ENCODE results near the gene G2E3.
"Not testable (repeated sequence)": the region's sequence is repeated elsewhere in the genome, so short reads cannot be mapped to it uniquely, and the experiment has no call there.

G2E3 gene

GRCh38 chr14:30525833-30526232 lies 33.1 kb upstream of the G2E3 start:
- TF ChIP-seq, protein P1, sequence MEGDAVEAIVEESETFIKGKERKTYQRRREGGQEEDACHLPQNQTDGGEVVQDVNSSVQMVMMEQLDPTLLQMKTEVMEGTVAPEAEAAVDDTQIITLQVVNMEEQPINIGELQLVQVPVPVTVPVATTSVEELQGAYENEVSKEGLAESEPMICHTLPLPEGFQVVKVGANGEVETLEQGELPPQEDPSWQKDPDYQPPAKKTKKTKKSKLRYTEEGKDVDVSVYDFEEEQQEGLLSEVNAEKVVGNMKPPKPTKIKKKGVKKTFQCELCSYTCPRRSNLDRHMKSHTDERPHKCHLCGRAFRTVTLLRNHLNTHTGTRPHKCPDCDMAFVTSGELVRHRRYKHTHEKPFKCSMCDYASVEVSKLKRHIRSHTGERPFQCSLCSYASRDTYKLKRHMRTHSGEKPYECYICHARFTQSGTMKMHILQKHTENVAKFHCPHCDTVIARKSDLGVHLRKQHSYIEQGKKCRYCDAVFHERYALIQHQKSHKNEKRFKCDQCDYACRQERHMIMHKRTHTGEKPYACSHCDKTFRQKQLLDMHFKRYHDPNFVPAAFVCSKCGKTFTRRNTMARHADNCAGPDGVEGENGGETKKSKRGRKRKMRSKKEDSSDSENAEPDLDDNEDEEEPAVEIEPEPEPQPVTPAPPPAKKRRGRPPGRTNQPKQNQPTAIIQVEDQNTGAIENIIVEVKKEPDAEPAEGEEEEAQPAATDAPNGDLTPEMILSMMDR (IDR thresholded peaks at IDR 0.05; ENCODE audit: borderline replicate concordance, insufficient read depth, low read depth, low read length): no peak
- H3K4me3 ChIP-seq (ENCODE audit: low read depth, low read length): no peak overlapping the region

DNA sequence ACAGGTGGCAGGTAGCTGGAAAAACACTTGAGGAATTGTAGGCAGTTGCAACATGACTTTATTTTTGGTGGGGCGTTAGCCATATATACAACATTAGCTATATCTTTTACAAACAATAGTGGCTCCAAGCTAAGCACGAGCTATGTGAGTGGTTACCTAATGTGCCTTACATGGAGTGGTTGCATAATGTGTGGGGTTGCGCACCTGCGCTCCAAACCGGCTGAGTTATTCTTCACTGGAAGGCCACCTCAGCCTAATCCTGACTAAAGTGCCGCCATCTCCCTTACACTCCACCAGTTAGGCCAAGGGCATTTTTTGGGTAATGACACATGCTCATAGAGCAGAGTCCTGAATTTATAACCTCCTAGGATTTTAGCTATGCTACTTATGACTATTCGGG lies 31.8 kb upstream of the G2E3 start:
- TF ChIP-seq, protein P1 (IDR thresholded peaks at IDR 0.05; ENCODE audit: borderline replicate concordance, insufficient read depth, low read depth, low read length): no peak
- no peak overlapping the region for H3K4me3 ChIP-seq (ENCODE audit: low read depth, low read length)

GRCh38 chr14:30528119-30528518 lies 30.8 kb upstream of the G2E3 start:
- no peak overlapping the region for H3K4me3 ChIP-seq (ENCODE audit: low read depth, low read length)
- TF ChIP-seq, protein P1 (IDR thresholded peaks at IDR 0.05; ENCODE audit: borderline replicate concordance, insufficient read depth, low read depth, low read length): no peak

DNA sequence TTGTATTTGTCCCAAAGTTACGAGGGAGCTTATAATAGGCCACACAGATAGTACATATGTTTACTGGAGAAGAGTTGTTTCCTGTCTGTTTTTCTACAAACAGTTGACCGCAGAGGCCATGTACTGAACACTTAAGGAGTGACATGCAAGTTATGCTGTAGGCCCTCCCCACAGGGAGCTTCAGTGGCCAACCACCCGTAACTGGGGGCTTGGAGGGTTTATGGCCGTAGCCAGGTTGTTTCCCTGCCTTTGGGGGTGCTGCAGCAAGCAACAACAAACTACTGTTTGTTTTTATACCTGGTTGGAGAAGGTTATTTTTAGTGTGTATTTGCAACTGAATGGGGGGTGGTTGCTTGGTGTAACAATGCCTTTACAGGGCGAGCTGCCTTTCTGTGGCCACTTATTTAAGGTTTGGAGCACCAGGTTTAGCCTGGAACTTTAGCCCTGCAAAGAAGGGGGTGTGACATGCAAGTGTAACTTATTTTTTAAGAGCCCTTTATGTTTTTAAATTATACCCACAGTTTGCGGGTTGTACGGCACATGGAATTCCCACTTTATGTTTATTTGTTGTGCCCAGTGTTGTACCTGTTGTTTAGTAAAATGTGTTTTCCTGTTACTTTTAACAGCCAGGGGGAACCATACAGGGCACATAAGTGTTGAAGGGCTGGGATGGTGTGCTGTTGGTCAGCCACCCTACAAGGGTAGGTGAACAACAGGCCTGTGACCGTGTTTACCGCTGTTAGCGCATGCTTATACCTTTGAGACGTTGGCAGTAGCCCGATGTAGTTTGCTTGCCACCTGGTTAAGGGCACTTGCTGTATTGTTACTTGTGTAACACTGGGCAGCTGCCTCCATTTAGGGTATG lies 29.9 kb upstream of the G2E3 start:
- TF ChIP-seq, protein P1 (IDR thresholded peaks at IDR 0.05; ENCODE audit: borderline replicate concordance, insufficient read depth, low read depth, low read length): no peak
- H3K4me3 ChIP-seq (ENCODE audit: low read depth, low read length): no peak overlapping the region

- TF ChIP-seq, protein P1 (IDR thresholded peaks at IDR 0.05; ENCODE audit: borderline replicate concordance, insufficient read depth, low read depth, low read length): no peak
- H3K4me3 ChIP-seq (ENCODE audit: low read depth, low read length): no peak overlapping the region
These were observed 26.7 kb upstream of the G2E3 start for GRCh38 chr14:30532264-30532663.

DNA sequence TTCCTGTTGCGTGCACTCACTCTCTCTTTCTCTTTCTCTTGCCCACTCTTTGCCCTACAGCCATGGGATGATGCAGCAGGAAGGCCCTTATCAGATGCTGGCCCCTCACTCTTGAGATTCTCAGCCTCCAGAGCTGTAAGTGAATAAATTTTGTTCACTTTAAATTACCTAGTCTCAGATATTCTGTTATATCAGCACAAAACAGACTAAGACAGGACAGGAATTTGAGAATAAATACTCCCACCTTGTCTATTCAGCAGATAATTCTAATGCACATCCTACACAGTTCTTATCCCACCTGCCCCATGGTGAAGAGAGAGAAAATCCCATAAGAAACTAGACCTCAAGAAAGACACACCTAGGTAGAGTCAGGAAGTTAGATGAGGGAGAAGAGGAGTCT lies 25.8 kb upstream of the G2E3 start:
- TF ChIP-seq, protein P1 (IDR thresholded peaks at IDR 0.05; ENCODE audit: borderline replicate concordance, insufficient read depth, low read depth, low read length): no peak
- H3K4me3 ChIP-seq (ENCODE audit: low read depth, low read length): no peak overlapping the region

DNA sequence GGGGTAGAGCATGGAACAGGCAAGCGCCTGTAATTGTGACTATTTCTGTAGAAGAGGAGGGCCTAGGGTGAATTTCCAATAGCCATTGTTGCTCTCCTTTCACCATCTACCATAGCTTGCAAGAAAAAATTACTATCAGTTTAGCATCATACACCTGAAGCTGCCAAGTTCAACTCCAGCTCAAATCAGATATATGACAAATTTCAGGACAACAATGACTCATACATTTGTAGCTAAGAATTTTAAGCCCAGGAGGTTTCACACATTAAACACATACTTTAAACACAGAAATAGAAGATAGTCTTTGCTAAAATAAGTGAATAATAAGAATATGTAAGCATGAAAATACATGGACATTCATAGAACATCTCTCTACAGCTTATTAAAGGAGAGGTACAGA lies 17.6 kb upstream of the G2E3 start:
- TF ChIP-seq, protein P1 (IDR thresholded peaks at IDR 0.05; ENCODE audit: borderline replicate concordance, insufficient read depth, low read depth, low read length): no peak

DNA sequence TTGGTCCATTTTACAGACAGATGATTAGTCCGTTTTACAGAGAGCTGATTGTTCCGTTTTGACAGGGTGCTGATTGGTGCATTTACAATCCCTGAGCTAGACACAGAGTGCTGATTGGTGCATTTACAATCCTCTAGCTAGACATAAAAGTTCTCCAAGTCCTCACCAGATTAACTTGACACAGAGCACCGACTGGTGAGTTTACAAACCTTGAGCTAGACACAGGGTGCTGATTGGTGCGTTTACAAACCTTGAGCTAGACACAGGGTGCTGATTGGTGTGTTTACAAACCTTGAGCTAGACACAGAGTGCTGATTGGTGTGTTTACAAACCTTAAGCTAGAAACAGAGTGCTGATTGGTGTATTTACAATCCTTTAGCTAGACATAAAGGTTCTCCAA lies 12.2 kb upstream of the G2E3 start:
- not testable (repeated sequence) for H3K4me3 ChIP-seq (ENCODE audit: low read depth, low read length)

More for the DNA sequence above, 17.6 kb upstream of the G2E3 start:
- no peak overlapping the region for H3K4me3 ChIP-seq (ENCODE audit: low read depth, low read length)

Measured in GM12875 (cell line).